Stimulated activated CD8-positive, alpha-beta memory T cell treated with anti-CD3 and anti-CD28 coated beads, Interleukin-15, amount 100 ng/mL, for 24 hours (primary cell): ENCODE measurements around the gene RGS3.
"Not testable (repeated sequence)": the region's sequence is repeated elsewhere in the genome, so short reads cannot be mapped to it uniquely, and the experiment has no call there.

Source experiments
- DNase-seq: peaks from one replicate; pipeline ENCODE4 v3.0.0-alpha.2; 2020; ENCODE audit warnings: low read depth

RGS3 gene

GRCh38 chr9:113548221-113549041 is 84.9 kb downstream of the RGS3 start:
- no peak for DNase-seq

DNA sequence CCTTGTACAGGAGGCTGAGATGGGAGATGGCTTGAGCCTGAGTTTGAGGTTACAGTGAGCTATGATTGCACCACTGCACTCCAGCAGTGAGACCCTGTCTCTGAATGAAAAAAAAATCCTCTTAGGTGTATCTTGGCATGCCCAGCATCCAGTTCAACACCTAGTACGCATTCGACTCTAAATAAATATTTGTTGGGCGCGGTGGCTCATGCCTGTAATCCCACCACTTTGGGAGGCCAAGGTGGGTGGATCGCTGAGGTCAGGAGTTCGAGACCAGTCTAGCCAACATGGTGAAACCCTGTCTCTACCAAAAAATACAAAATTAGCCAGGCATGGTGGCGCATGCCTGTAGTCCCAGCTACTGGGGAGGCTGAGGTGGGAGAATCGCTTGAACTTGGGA is 86.4 kb downstream of the RGS3 start:
- DNase-seq, result not testable (repeated sequence)

DNA sequence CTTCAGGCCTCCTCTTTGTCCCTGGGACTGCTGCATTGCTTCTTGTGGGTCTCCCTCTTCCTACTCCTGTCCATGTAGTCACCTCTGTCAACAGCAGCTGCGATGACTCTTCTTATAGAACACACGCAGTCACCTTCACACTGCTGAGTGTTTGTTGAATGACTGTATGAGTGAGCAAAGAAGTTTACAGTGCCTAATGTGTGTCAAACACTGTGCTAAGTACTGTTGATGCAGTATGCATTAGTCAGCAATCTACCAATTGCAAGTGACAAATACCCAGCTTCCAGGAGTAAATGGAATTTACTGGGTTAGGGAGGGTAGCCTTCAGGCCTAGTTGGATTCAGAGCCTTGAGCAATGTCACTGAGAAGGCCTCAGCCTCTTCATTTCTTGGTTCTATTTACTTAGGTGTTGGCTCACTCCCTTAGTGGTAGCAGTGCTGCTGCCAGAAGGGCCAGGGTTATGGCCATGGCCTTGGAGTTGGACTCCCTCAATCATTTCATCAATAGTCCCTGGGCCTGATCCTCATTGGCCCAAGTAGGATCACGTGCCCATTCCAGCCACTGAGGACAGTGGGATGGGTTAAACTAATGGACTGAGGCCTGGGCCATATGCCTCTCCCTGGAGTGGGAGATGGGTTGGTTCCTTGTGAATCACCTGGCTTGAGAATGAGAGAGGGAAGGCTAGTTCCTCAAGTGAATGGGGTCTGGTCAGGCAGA is 93.5 kb downstream of the RGS3 start:
- no peak for DNase-seq

GRCh38 chr9:113558632-113559502 is 95.3 kb downstream of the RGS3 start:
- DNase-seq, result no peak

DNA sequence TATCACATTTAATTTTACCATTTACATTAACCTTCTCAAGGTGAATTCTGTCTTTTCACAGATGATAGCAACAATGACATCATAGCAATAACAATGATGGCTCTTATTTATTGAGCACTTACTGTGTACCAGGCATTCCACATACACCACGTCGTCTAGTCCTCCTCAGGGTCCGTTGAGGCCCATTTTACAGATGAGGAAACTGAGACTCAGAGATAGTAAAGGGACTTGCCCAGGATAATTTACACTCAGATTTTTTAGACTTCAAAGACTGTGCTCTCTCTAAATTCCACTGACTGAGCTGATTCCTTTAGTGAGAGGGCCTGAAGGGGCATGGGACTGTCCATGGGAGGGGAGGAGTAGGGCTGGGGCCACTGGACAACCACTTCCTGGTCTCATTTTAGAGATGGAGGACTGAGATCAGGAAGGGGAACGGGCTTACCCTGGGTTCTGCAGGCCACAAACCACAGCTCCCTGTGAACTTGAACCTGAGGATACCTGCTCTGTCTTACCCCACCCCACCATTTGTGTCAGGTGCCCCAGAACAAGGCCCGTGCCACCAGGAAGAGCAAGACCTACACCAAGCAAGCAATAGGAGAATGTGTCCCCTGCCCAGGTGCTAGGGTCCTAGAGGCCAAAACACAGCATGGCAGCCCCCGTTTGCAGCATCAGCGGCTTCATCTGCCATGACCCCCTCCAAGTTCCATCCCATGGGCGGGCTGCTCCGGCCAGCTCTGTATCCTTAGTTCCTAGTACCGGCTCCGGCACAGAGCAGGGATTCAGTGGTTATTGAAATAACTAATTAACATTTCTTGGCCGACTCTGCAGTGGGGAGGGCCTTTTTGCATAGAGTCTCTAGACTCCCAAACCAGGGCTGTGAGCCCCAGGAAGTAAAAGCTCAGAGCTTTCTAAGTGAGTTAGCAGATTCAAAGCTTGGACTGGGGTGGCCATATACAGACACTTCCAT is 96.6 kb downstream of the RGS3 start:
- no peak for DNase-seq

GRCh38 chr9:113562653-113563381 is 99.3 kb downstream of the RGS3 start:
- no peak for DNase-seq

DNA sequence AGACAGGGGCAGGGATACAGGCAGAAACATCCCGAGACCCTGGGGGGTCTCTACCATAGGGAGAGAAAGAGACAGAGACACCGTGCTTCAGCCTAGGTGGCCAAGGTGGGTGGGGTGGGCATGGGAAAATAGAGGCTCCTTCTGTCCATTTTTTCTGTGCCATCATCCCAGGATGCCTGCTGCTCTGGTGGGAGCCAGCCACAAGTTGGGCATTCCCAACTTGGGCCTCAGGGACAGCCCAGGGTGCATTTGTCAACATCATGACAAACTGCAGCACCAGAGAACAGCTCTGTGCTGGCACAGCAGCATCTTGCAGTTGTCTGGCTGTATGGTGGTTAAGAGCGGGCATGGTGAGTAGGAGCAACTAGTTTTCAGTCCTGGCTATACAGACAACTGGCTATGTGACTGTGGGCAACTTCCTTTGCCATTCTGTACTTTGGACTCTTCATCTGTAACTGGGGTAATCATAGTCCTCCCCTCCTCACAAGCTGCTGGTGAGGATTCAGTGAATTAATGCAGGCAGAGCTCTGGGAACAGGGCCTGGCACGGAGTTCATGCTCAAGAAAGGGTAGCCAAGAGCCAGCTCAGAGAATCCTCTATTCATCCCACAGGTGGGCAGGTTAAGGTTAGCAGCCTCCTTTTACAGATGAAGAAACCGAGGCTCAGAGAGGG is 100.4 kb downstream of the RGS3 start:
- DNase-seq, result no peak

- DNase-seq, result no peak
Observed at GRCh38 chr9:113564498-113565237, 101.1 kb downstream of the RGS3 start.

GRCh38 chr9:113566016-113566711 is 102.6 kb downstream of the RGS3 start:
- DNase-seq, result no peak

- no peak for DNase-seq
Observed at GRCh38 chr9:113566712-113567071, 103.2 kb downstream of the RGS3 start.

DNA sequence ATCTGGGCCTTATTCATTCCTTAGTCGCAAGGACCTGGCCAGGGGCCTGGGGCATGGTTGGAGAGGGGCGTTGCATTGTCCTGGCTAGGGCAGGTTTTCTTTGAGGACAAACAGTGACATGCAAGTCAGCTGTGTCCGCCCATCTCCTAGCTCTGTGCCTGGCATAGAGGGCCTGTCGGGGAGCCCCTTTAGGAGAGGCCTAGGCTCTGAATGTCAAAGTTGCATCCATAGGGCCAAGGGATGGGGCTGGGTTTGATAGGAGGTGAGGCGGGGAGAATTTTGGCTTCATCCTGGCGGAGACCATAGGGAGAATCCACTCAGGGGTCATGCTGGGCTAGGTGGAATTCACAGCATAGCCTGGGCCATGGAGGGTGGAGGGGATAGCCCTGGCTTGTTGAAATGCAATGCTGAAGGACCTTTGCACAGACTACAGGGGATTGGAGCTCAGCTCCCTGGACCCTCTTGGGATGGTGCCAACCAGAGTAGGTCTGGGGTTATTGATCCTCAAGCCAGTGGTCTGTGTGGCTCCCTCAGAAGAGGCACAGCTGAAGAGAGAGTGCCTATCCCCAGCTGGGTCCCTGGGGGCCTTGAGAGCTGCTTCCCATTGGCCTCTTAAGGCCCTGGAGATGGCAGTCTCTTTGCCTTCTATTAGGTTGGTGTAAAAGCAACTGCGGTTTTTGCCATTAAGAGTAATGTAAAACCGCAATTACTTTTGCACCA is 104.0 kb downstream of the RGS3 start:
- DNase-seq, result no peak

DNA sequence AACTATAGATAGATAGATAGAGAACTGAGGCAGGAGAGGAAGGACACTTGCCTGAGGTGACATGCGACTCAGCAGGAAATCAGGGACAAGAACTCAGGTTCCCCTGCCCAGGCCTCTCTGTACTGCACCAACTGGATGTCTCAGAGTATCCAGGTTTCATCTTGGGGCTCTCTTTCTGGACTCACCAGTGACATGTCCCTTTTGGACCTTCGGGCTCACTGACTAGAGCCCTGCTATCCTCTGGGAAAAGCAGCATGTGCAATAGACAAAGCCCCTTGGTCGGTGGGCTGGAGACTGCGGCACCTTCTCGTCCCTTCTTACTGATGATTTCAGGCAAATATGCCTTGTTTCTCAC is 104.5 kb downstream of the RGS3 start:
- DNase-seq, result no peak

DNA sequence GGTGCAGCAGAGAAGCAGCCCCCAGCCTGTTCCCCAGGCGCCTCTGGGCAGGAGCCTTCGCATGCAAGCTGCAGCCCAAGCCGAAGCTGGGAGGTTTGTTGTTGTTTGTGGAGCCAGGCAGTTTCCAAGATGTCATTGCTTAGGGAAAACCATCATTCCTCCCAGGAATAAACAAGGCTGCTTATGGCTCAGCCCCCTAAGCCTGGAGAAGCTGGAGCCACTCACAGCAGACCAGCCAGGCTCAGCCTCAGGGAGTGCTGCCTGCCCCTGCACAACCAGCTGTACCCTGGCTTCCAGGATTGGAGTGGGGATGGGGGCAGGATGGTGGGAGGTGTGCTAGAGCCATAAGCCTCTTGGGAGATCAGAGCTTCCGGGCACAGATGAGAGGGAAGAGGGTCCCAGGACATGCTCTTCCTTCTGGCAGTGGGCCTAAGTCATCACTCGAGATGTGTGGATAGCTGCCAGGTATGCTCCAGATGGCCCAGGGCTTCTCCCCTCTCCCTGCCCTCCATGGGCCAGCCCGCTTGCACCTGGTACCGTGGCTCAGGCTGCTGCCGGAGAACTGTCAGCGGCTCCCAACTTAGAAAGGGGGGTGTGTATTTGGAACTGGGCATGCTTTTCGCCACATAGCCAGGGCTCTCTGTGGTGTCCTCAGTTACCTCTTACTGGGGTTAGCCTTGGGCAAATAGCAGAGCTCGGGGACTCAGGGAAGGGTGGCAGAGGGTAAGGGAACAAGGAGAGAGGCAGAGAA is 105.2 kb downstream of the RGS3 start:
- no peak for DNase-seq

GRCh38 chr9:113569472-113570060 is 106.0 kb downstream of the RGS3 start:
- DNase-seq, result no peak

GRCh38 chr9:113570106-113570505 is 106.6 kb downstream of the RGS3 start:
- DNase-seq, result no peak

- no peak for DNase-seq
Observed at GRCh38 chr9:113570749-113571711, 107.5 kb downstream of the RGS3 start.
